Muscle of back (tissue), 11 donors: ENCODE data around the gene CDH4. TPM values are rescaled to one million over a fixed set of nuclear protein-coding genes. Genes with fewer than 3 reads are reported as not detected.

Source experiments
- DNase-seq, 3 donors: peaks; one replicate each; pipeline versions ENCODE4 v3.0.0 to v3.0.0-alpha.2; 2013
- polyA plus RNA-seq, 10 donors: library from polyadenylated mRNA; unstranded; fragments of 120-200 nt; gene quantifications; one replicate each; pipeline ENCODE4 v1.2.1, GENCODE V29; 2013; ENCODE audit not compliant: insufficient read length in 10 of 10

Gene CDH4
- polyA plus RNA-seq, 10 donors = 0.74 to 2.0 (median 1.1) TPM

DNA sequence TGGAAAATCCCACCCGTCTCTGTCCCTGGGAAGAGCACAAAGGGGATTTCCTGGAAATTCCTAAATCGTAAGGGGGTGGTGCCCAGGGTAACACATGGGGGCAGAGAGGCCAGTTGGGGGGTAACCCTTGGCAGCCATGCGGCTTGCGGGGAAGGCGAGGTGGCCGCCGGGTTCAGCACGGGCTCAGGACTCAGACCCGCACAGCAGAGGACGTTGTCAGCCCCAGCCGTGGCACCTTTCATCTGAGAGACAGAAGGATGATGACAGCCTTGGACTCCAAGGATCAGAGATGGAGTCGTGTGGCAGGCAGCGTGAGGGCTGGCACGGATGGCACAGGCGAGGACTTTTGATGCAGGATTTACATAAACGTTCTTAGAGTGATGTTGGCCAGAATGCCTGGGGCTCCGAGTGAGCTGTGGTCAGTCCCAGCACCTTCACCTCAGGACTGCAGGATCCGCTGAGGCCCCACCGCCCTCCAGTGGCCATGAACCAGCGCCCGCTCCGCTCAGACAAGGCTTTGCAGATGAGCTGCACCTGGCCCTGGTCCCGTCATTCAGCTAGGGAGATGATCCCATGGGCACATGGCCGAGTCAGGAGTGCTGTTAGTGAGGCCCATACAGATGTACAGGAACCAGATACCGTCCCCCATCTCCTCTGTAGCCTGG is 623.3 kb downstream of the CDH4 start:
- DNase-seq = no peak

DNA sequence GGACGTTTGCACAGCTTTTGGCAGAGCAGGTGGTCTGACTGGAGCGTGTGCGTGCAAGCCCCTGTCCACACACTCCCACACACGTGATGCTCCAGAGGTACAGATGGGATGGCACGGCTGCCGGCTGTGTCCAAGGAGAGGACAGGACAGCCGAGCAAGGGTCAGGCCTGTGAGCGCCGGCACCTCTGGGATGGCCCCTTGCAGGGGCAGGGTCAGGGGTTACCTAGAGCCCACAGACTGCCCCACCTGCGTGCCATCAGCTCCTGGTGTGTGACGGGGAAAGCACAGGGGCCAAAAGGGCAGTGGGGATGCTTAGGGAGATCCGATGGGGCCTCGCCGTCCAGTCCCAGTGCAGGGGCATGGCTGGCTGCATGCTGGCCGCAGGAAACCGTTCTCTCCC is 623.9 kb downstream of the CDH4 start:
- DNase-seq = no peak

DNA sequence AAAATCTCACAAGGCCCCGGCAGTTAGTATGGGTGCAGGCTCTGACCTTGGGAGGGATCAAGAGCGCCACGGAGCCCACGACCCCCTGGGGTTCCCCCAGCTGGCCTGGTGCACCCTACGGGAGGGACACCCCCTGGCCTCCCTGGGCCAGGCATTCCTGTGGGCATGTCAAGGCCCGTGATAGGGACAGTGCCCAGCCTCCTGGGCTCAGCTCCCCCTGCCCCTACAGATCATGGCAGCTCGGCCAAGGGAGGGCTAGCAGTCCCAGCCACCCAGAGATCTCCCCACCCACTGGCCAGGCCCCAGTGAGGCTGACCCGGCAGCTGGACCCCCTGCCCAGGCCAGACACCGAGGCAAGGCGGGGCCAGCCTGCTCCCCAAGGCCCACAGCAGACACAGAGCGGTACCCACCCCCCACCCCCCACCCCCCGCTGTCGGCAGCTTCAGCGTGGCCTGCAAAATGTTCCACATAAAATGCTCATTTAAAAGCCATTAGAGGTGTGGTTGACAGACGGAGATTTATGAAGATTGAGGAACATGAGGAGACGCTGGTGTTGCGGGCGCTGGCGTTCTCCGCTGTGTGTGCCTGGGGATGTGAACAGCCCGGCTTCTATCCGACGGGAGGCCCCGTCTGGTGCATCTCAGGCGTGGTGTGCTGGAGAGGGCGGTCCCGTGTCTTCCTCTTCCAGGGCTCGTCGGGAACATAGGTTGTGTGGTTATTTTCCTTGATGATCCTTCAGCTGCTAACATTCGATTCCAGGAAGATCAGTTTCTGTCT is 625.1 kb downstream of the CDH4 start:
- DNase-seq = no peak

DNA sequence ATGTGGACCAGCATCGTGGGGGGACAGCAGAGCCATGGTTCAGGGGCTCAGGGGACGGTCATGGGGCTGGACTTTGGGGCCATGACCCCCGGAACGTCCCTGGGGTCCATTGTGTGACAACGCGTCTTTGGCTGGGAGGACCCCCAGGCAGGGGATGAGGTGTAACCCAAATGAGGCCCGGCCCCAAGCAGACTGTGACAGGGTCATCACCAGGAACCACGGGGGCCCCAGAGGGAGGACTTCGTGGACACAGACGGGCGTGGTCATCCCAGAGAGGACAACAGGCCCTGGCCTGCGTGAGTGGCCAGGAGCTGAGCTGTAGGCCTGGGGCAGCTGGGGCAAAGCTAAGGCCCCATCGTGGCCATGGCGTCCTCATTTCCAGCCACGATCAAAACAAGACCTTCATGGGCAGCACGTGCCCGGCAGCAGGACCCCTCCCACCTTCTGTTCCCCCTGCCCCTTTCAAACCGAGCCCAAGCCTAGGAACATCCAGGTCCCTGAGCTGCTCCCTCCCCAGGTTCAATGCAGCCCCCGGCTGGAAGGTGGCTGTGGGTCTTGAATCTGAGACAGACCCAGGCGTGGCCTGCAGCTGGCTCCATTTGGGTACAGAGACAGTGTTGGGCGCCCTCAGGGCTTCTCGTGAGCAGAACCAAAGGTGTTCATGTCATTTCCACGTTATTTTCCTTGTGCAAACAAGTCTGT is 625.9 kb downstream of the CDH4 start:
- DNase-seq = no peak

- DNase-seq = no peak
Observed at GRCh38 chr20:61878478-61879302, 626.6 kb downstream of the CDH4 start.

GRCh38 chr20:61879303-61879620 is 627.2 kb downstream of the CDH4 start:
- DNase-seq = no peak

GRCh38 chr20:61879694-61880093 is 627.6 kb downstream of the CDH4 start:
- DNase-seq = no peak

DNA sequence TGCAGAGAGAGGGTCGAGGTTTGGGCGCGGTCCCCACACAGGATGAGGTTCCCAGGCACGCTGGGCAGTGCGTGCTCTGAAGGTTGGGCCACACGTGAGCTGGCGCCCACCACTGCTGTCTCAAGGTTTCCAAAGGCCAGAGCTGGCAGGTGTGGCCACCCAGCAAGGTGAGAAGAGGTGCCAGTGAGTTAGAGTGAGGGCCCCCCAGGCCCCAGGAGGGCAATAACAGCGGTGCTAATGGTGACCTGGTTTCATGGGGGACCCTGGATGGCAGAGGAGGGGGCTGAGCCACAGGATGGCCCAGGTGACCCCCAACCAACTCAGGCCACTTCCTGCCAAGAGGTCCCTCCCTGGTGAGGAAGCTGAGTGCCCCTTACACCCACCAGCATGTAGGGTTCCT is 628.6 kb downstream of the CDH4 start:
- DNase-seq = no peak

GRCh38 chr20:61881416-61881815 is 629.4 kb downstream of the CDH4 start:
- peak in 1 of 3 donors; percentile 14 for DNase-seq

- DNase-seq = no peak
Observed at GRCh38 chr20:61881861-61882260, 629.8 kb downstream of the CDH4 start.

GRCh38 chr20:61882716-61883615 is 630.9 kb downstream of the CDH4 start:
- DNase-seq = no peak

DNA sequence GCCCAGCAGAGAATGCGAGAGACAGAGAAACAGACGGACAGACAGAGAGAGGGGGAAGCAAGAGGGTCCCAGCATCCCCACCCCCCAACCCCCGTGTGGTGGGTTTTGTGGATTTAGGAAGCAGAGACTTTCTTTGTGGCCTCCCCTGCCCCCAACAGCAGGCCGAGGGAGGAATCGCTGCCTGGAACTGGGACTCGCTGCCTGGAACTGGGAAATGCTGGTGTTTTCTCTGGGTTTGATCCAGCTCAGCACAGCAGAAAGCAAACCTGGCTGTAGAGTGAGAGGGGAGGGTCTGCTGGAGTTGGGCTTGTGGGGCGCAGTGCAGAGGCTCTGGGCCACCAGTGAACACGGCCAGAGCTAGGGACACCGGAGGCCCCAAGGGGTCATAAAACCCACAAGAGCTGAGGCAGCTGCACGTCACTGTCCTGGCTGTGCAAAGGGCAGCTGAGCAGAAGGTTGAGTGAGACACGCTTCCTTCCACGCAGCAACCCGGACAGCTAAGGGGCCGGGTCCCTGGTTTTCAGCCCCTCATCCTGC is 631.9 kb downstream of the CDH4 start:
- no peak for DNase-seq

DNA sequence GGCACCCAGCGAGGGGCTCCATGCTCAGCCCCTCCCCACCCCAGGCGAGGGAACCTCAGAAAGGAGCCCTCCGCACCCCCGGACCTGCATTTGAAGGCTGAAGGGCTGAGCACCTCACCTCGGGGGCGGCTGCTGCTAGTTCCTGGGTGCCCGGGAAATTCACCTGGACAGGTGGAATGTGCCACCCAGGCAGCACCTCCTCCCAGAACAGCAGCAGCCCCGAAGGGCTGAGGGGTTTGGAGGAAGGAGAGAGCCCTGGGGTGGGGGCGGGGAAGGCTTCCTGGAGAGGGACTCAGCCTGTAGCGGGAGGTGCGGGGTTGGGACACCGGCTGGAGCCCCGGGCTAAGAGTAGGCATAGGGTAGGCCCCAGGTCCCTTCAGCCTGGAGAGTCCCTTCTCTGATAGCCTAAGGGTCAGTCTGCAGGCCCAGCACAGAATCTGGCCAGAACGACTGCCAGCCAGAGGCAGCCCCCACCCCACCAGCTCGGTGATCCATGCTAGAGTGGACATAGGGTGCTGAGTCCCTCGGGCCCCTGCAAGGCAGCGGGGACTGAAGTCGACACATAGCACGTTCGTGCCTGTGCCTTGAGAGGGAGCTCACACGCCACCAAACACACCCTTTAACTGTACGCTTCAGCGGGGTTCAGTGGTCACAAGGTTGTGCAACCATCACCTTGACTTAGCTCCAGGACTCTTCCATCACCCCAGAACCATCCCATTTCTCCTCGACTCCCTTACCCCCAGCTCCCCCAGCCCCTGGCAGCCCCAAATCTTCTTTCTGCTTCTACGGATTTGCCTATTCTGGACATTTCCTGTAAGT is 632.7 kb downstream of the CDH4 start:
- no peak for DNase-seq

- DNase-seq = no peak
Observed at GRCh38 chr20:61885759-61886715, 634.0 kb downstream of the CDH4 start.

DNA sequence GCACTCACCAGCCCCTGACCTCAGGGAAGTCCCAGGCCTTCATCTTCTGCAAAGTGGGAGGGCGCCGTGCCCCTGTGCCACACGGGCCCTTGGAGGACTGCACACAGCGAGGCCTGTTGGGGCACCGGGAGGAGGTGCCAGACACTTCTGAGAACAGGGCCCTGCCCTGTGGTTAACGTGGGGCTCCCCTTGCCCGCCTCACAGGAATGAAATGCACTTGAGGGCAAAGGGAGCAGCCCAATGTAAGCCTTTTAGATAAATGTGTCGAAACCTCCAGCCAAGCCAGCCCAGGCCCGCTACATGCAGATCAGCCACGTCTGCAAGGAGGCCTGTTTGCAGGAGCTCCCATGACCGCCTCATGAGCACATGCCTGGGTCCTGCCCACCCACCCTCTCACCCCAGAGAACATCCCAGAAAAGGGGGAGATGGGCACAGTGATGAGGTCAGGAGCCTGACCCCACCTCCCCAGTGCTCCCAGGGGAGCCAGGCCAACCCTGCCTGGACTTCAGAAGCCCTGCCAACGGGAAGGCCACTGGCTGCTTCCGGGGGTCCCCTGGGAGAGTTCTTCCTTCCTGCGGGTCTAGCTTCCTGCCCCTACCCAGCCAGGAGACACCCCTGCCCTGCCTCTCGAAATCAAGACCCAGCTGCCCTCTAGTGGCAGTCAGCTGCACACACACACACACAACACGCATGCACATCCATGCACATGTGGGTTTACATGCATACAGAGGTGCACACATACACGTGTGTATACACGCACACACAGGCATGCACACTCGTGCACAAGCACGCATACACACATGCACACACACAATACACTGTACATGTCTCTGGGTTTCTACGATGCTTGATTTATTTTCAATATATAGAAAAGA is 634.9 kb downstream of the CDH4 start:
- DNase-seq = peak; percentile 13 to 62 (median 46)

DNA sequence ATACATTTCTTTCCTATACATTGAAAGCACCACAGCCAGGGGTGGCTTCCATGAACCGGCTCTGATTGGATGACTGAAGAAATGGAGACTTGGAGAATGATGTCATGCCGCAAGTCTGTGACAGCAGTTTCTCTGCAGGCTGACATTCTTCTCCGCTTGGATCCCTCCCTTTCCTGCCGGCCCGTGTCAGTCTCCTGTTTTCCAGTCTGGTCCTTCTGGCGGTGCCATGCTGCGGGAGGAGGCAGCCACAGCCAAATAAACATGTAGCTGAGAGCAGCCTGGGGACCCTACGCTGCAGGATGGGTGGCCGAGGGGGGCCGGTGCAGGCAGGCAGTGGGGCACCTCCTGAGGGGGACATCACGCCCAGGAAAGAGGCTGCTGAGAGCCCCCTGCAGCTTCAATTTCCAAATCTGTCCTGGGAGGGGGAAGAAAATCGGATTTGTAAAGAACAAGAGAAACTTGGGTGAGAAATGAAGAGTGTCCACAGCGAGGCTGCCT is 635.6 kb downstream of the CDH4 start:
- no peak for DNase-seq

DNA sequence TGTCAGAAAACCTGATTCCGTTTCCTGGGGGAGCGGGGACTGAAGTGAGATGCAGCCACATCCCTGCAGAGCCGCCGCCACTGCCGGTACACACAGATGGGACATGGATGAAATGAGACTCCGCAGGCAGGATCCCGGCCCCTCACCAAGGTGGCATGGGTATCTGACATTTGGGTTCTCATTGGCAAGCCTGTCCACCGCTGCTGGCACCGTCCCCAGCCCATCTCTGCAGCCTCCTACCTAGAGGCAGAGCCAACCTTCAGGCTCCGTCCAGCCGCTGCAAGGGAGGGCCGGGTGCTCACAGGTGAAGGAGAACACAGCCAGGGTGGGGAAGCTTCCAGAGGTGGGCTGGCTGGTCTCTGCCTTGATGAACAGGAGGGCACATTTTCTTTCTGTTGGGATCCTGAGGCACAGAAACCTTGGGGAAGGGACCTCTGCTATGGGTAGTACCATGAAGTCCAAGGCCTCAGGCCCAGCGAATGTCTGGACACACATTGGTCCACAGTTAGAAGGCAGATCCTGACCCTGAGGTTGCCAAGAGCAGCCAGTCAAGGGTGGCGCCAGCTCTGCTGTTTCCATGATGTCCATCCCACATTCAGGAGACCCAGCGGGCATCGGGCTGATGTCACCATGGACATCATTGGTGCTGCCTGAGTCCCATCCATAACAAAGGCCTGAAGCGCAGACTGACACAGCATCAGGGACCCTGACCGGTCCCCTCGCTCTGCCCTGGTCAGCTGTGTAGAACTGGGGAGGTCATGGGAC is 636.2 kb downstream of the CDH4 start:
- no peak for DNase-seq
